ENCODE results near the gene LTB4R.

GRCh38 chr14:24269368-24269767, 41.9 kb upstream of the LTB4R start:
- no peak for TF ChIP-seq CTCF (IDR thresholded peaks at IDR 0.05)
- TF ChIP-seq POLR2AphosphoS5 (IDR thresholded peaks at IDR 0.05), result no peak

All from upper lobe of left lung (tissue), 4 donors.